ENCODE results near the gene ZNF26. TPM values are rescaled to one million over a fixed set of nuclear protein-coding genes. Genes with fewer than 3 reads are reported as not detected.
A peak's percentile ranks its signal among the peaks of the same experiment; 100 is the strongest.

Gene ZNF26
- total RNA-seq, 4 donors from 2014 or later = 10.5 to 23.4 (median 11.8) TPM

DNA sequence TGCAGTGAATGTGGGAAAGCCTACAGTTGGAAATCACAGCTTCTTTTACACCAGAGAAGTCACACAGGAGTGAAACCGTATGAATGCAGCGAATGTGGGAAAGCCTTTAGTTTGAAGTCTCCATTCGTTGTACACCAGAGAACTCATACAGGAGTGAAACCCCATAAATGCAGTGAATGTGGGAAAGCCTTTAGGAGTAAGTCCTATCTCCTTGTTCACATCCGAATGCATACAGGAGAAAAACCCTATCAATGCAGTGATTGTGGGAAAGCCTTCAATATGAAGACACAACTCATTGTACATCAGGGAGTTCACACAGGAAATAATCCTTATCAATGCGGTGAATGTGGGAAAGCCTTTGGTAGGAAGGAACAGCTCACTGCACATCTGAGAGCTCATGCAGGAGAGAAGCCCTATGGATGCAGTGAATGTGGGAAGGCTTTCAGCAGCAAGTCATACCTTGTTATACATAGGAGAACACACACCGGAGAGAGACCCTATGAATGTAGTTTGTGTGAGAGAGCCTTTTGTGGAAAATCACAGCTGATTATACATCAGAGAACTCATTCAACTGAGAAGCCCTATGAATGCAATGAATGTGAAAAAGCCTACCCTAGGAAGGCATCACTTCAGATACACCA lies 24.6 kb downstream of the ZNF26 start:
- no peak overlapping the region for H3K4me3 ChIP-seq
- WGBS = 96% methylated on average over 6 of the region's 6 CpGs
- H3K36me3 ChIP-seq = peaks cover 97% of the 10 kb centered on the region
- H3K27ac ChIP-seq = no peak overlapping the region
- H3K9me3 ChIP-seq = peaks cover 65% of the 10 kb centered on the region
- no peak for DNase-seq (ENCODE audit: low spot score in 2 of 2)
- H3K27me3 ChIP-seq = no peaks in the 10 kb centered on the region
- no peak for TF ChIP-seq POLR2A (IDR thresholded peaks at IDR 0.05)
- TF ChIP-seq POLR2AphosphoS5 (IDR thresholded peaks at IDR 0.05) = no peak
- no peak for TF ChIP-seq EP300 (IDR thresholded peaks at IDR 0.05)
- no peak for TF ChIP-seq CTCF (IDR thresholded peaks at IDR 0.05)
- no peaks in the 10 kb centered on the region for H3K4me1 ChIP-seq

DNA sequence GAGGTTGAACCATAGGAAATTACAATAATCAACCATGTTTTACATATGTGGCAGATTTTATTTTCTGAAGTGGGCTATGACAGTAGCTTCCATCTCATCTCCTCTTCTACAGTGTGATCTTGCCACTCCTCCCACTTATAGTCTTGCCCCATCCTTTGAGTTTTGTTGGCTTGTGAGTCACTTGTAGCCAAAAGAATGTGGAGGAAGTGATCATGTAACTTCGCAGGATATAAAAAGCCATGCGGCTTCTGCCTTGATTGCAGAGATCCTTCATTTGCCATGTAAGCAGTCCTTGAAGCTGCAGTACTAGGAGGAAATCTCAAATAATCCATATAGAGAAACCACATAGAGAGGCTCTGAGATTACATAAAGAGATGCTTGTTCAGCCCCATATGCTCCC lies 37.4 kb downstream of the ZNF26 start:
- TF ChIP-seq EP300 (IDR thresholded peaks at IDR 0.05) (no peak), POLR2AphosphoS5 (IDR thresholded peaks at IDR 0.05) (no peak)
- Histone ChIP-seq H3K9me3 (peaks cover 63% of the 10 kb centered on the region), H3K27me3 (no peaks in the 10 kb centered on the region)

DNA sequence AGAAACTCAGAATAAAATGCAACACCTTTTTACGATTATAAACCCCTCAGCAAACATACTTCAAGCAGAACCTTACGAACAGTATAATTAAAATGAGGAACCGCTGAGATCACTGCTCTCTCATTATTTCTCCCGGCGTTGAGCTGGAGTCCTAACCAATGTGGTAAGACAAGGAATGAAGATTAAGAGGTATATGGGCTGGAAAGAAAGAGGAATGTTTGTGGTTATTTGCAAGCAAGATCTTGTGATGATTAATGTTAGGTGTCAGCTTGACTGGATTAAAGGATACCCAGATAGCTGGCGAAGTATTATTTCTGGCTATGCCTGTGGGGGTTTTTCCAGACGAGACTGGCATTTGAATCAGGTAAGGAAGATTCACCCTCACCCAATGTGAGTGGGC lies 40.8 kb downstream of the ZNF26 start:
- Histone ChIP-seq H3K4me3 (no peak overlapping the region), H3K4me1 (no peaks in the 10 kb centered on the region), H3K9me3 (peaks cover 59% of the 10 kb centered on the region), H3K27ac (no peak overlapping the region), H3K27me3 (no peaks in the 10 kb centered on the region), H3K36me3 (no peaks in the 10 kb centered on the region)
- WGBS = 87% methylated on average over 7 of the region's 7 CpGs
- DNase-seq (ENCODE audit: low spot score in 2 of 2) = no peak
- TF ChIP-seq POLR2A (IDR thresholded peaks at IDR 0.05) (no peak), POLR2AphosphoS5 (IDR thresholded peaks at IDR 0.05) (no peak), EP300 (IDR thresholded peaks at IDR 0.05) (no peak), CTCF (IDR thresholded peaks at IDR 0.05) (no peak)

More for the DNA sequence above, 37.4 kb downstream of the ZNF26 start:
- no peak for DNase-seq (ENCODE audit: low spot score in 2 of 2)
- H3K4me1 ChIP-seq = no peaks in the 10 kb centered on the region
- peaks cover 7% of the 10 kb centered on the region for H3K36me3 ChIP-seq
- H3K27ac ChIP-seq = no peak overlapping the region
- WGBS = 93% methylated on average over 2 of the region's 2 CpGs
- no peak overlapping the region for H3K4me3 ChIP-seq

GRCh38 chr12:133037207-133038005 lies 51.2 kb downstream of the ZNF26 start, which contains the start of gene ZNF84:
Gene ZNF84, plus strand, starts transcription at chr12:133037509. Its CDS starts 3,959 bp downstream, at chr12:133041468.
- no peaks in the 10 kb centered on the region for H3K27me3 ChIP-seq
- WGBS = under 1% methylated on average over 56 of the region's 103 CpGs
- peak within 1 kb of the TSS; percentile 72 for H3K4me3 ChIP-seq
- peak within 1 kb of the TSS; percentile 95 for H3K27ac ChIP-seq
- peak; percentile 97 to 99 for DNase-seq (ENCODE audit: low spot score in 2 of 2)
- peaks cover 41% of the 10 kb centered on the region for H3K9me3 ChIP-seq
- peaks cover 11% of the 10 kb centered on the region for H3K4me1 ChIP-seq
- peaks cover 22% of the 10 kb centered on the region for H3K36me3 ChIP-seq
- TF ChIP-seq POLR2AphosphoS5 (IDR thresholded peaks at IDR 0.05) = peak; percentile 57 to 96 (median 73)
- TF ChIP-seq CTCF (IDR thresholded peaks at IDR 0.05) = no peak

GRCh38 chr12:133038118-133038709 lies 52.0 kb downstream of the ZNF26 start:
- WGBS = 41% methylated on average over 4 of the region's 4 CpGs
- H3K4me3 ChIP-seq = peak overlapping the region; percentile 72
- peaks cover 31% of the 10 kb centered on the region for H3K36me3 ChIP-seq
- DNase-seq (ENCODE audit: low spot score in 2 of 2) = no peak
- peaks cover 49% of the 10 kb centered on the region for H3K9me3 ChIP-seq
- H3K27ac ChIP-seq = peak overlapping the region; percentile 95
- H3K27me3 ChIP-seq = no peaks in the 10 kb centered on the region
- peaks cover 11% of the 10 kb centered on the region for H3K4me1 ChIP-seq
- TF ChIP-seq CTCF (IDR thresholded peaks at IDR 0.05) (no peak), POLR2A (IDR thresholded peaks at IDR 0.05) (no peak), EP300 (IDR thresholded peaks at IDR 0.05) (no peak), POLR2AphosphoS5 (IDR thresholded peaks at IDR 0.05) (no peak)
